ENCODE results near the gene STK32A. TPM values are rescaled to one million over a fixed set of nuclear protein-coding genes. Genes with fewer than 3 reads are reported as not detected.

STK32A gene
- total RNA-seq, 1 experiment from 2014 or later = 1.2 TPM

DNA sequence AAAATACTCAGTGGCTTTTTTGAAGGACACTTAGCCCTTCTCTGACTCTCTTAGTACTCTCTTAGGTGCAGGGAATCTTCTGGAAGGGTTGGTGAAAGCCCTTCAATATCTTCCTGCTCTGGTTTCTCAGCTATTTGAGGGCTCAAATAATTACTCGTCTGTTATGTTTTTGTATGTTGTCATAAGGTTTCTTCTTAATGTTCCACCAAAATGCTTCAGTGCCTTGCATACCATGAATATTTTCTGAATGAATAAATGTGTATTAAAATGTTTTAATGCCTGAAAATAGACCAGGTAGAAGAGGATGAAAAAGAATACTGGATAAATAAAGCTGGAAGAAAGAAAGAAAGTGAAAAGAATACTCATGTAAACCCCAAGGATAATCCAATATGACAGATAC is 124.3 kb downstream of the STK32A start:
- no peak overlapping the region for H3K27ac ChIP-seq (ENCODE audit: low read depth, low read length)

More for the DNA sequence above, 124.3 kb downstream of the STK32A start:
- ChIA-PET RAD21 (ENCODE audit: low non-redundant PET in 1 of 2, low total read pairs in 2 of 2, uncharacterized antibody in 2 of 2, unreplicated experiment in 2 of 2) (no interaction called here), POLR2A (no interaction called here), CTCF (interaction anchor here (1.7 kb wide), 1 partner anchor 10 kb away, joined by 8 read pairs; no protein-coding TSS in a partner anchor)
- ATAC-seq = no peak
- H3K9me2 ChIP-seq (ENCODE audit: insufficient read depth) = no peaks in the 10 kb centered on the region
- no TSS peak for BruUV-seq (replicated peaks)
- no peaks in the 10 kb centered on the region for H3K9me3 ChIP-seq (ENCODE audit: control insufficient read depth in 1 of 2, insufficient read depth in 1 of 2, low read depth in 1 of 2, low read length in 2 of 2)
- H3K4me3 ChIP-seq (replicated peaks in 1 of 2; ENCODE audit: low read depth in 1 of 2, low read length in 2 of 2) = no peak overlapping the region
- H3K79me2 ChIP-seq (ENCODE audit: insufficient read depth, low read length) = no peaks in the 10 kb centered on the region
- no peak overlapping the region for H2AFZ ChIP-seq (ENCODE audit: low read depth, low read length, poor library complexity, severe bottlenecking)
- no peaks in the 10 kb centered on the region for H3K36me3 ChIP-seq (ENCODE audit: control insufficient read depth in 1 of 2, insufficient read depth in 2 of 2, low read length in 2 of 2)
- peaks cover 13% of the 10 kb centered on the region; the same call in 1 of the 2 replicates for H3K27me3 ChIP-seq (ENCODE audit: insufficient read depth, low read length)
- intact Hi-C loops (cut with micrococcal nuclease) = no loop called here
- no peak for DNase-seq (ENCODE audit: low read depth, low spot score)
- TF ChIP-seq SIN3A (IDR thresholded peaks at IDR 0.05; ENCODE audit: low read depth) (no peak), EZH2phosphoT487 (IDR thresholded peaks at IDR 0.05; ENCODE audit: borderline replicate concordance) (no peak), POLR2A (IDR thresholded peaks at IDR 0.05; ENCODE audit: borderline replicate concordance, extremely low read depth, insufficient read depth, insufficient read length) (no peak), CBX3 (IDR thresholded peaks at IDR 0.05; ENCODE audit: low read depth) (no peak), ZNF274 (IDR thresholded peaks at IDR 0.05; ENCODE audit: low read depth, low read length) (no peak), TCF7L2 (IDR thresholded peaks at IDR 0.05; ENCODE audit: borderline replicate concordance, extremely low read depth, insufficient read depth, insufficient read length) (no peak), JUND (IDR thresholded peaks at IDR 0.05) (no peak), POLR2AphosphoS5 (IDR thresholded peaks at IDR 0.05; ENCODE audit: low read depth, low read length) (no peak), EZH2 (IDR thresholded peaks at IDR 0.05) (no peak), ELF1 (IDR thresholded peaks at IDR 0.05; ENCODE audit: borderline replicate concordance, low read depth) (no peak), FOSL1 (IDR thresholded peaks at IDR 0.05; ENCODE audit: low read depth) (no peak), ZFX (IDR thresholded peaks at IDR 0.05) (no peak), YY1 (IDR thresholded peaks at IDR 0.05; ENCODE audit: extremely low read depth, insufficient replicate concordance, low read depth, low read length) (no peak)
- TF ChIP-seq, protein P1, sequence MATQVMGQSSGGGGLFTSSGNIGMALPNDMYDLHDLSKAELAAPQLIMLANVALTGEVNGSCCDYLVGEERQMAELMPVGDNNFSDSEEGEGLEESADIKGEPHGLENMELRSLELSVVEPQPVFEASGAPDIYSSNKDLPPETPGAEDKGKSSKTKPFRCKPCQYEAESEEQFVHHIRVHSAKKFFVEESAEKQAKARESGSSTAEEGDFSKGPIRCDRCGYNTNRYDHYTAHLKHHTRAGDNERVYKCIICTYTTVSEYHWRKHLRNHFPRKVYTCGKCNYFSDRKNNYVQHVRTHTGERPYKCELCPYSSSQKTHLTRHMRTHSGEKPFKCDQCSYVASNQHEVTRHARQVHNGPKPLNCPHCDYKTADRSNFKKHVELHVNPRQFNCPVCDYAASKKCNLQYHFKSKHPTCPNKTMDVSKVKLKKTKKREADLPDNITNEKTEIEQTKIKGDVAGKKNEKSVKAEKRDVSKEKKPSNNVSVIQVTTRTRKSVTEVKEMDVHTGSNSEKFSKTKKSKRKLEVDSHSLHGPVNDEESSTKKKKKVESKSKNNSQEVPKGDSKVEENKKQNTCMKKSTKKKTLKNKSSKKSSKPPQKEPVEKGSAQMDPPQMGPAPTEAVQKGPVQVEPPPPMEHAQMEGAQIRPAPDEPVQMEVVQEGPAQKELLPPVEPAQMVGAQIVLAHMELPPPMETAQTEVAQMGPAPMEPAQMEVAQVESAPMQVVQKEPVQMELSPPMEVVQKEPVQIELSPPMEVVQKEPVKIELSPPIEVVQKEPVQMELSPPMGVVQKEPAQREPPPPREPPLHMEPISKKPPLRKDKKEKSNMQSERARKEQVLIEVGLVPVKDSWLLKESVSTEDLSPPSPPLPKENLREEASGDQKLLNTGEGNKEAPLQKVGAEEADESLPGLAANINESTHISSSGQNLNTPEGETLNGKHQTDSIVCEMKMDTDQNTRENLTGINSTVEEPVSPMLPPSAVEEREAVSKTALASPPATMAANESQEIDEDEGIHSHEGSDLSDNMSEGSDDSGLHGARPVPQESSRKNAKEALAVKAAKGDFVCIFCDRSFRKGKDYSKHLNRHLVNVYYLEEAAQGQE (IDR thresholded peaks at IDR 0.05; ENCODE audit: low read depth) = no peak
- TF ChIP-seq, protein P2, sequence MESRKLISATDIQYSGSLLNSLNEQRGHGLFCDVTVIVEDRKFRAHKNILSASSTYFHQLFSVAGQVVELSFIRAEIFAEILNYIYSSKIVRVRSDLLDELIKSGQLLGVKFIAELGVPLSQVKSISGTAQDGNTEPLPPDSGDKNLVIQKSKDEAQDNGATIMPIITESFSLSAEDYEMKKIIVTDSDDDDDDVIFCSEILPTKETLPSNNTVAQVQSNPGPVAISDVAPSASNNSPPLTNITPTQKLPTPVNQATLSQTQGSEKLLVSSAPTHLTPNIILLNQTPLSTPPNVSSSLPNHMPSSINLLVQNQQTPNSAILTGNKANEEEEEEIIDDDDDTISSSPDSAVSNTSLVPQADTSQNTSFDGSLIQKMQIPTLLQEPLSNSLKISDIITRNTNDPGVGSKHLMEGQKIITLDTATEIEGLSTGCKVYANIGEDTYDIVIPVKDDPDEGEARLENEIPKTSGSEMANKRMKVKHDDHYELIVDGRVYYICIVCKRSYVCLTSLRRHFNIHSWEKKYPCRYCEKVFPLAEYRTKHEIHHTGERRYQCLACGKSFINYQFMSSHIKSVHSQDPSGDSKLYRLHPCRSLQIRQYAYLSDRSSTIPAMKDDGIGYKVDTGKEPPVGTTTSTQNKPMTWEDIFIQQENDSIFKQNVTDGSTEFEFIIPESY (IDR thresholded peaks at IDR 0.05; ENCODE audit: extremely low read depth, insufficient replicate concordance, low read length) = no peak
- TF ChIP-seq, protein P3, sequence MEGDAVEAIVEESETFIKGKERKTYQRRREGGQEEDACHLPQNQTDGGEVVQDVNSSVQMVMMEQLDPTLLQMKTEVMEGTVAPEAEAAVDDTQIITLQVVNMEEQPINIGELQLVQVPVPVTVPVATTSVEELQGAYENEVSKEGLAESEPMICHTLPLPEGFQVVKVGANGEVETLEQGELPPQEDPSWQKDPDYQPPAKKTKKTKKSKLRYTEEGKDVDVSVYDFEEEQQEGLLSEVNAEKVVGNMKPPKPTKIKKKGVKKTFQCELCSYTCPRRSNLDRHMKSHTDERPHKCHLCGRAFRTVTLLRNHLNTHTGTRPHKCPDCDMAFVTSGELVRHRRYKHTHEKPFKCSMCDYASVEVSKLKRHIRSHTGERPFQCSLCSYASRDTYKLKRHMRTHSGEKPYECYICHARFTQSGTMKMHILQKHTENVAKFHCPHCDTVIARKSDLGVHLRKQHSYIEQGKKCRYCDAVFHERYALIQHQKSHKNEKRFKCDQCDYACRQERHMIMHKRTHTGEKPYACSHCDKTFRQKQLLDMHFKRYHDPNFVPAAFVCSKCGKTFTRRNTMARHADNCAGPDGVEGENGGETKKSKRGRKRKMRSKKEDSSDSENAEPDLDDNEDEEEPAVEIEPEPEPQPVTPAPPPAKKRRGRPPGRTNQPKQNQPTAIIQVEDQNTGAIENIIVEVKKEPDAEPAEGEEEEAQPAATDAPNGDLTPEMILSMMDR (IDR thresholded peaks at IDR 0.05 in 2 of 3, conservative IDR thresholded peaks at IDR 0.05 in 1 of 3; ENCODE audit: borderline replicate concordance in 1 of 3, insufficient read depth in 1 of 3, low read depth in 2 of 3, low read length in 2 of 3) = no peak
- no peaks in the 10 kb centered on the region for H3K4me1 ChIP-seq (ENCODE audit: control insufficient read depth in 1 of 2, insufficient read depth in 2 of 2, low read length in 2 of 2)
- no peak overlapping the region for H3K4me2 ChIP-seq (ENCODE audit: low read length)
- no peaks in the 10 kb centered on the region for H4K20me1 ChIP-seq (ENCODE audit: insufficient read depth)
- H3K9ac ChIP-seq (ENCODE audit: low read length) = no peak overlapping the region
